Stimulated activated CD4-positive, alpha-beta T cell treated with anti-CD3 and anti-CD28 coated beads, Interleukin-1b, Interleukin-23, amount 100 ng/mL, for 48 hours (primary cell): ENCODE measurements around the gene BRICD5.

ENCODE experiments used
- DNase-seq: peaks from one replicate; pipeline ENCODE4 v3.0.0-alpha.2; 2020

Gene BRICD5

DNA sequence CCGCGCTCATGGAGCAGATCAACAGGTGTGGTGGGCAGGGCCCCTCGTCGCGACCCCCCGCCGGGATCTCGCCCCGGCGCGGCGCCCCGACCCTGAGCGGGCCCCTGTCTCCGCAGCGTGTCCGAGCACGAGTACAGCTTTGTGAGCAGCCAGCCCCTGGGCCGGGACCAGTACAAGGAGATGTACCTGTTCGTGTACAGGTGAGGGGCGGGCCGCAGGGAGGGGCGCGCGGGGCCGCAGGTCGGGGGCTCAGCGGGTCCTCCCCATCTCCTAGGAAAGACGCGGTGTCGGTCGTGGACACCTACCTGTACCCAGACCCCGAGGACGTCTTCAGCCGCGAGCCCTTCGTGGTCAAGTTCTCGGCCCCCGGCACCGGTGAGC is 26.4 kb upstream of the BRICD5 start:
- DNase-seq, result no peak

DNA sequence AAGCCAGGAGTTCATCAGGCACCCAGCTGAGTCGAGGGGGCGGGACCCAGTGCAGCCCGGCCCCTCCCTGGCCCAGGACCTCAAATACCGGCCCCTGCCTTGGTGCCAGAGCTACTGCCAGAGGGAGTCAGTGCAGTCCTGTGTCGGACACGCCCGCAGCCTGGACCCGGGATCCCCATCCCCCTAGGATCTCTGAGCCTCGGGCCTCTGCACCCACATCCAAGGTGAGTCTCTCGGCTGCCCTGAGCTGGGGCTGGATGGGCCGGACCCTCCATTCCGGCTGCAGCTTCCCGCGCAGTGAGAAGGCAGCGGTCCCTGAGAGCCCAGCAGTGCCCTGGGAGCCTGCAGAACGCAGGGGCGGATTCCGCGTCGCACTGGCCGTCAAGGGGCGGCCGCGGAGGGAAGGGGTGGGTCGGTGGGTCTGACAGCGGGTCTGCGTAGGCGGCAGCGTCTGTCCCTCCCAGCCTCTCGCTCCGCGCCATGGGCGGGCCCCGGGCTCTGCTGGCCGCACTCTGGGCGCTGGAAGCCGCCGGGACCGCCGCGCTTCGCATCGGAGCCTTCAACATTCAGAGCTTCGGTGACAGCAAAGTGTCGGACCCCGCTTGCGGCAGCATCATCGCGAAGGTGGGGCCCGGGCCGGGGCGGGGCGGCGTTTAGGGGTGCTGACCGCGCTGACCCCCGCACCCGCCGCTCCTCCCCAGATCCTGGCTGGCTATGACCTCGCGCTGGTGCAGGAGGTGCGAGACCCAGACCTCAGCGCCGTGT is 25.9 kb upstream of the BRICD5 start, which contains the start of gene DNASE1L2:
TSS of gene DNASE1L2 (plus strand) at position 108 of the 765 bp plus-strand sequence. CDS start at position 481, 373 bp downstream.
- no peak for DNase-seq

- no peak for DNase-seq
Observed at GRCh38 chr16:2235695-2236336, 25.2 kb upstream of the BRICD5 start.

- DNase-seq, result no peak
Observed at GRCh38 chr16:2235234-2235651, 24.6 kb upstream of the BRICD5 start.

- DNase-seq, result no peak
Observed at GRCh38 chr16:2234813-2235170, 24.1 kb upstream of the BRICD5 start.

- no peak for DNase-seq
Observed at GRCh38 chr16:2233872-2234812, 23.5 kb upstream of the BRICD5 start.

GRCh38 chr16:2233046-2233775 is 22.5 kb upstream of the BRICD5 start:
- DNase-seq, result no peak

- DNase-seq, result no peak
Observed at GRCh38 chr16:2232094-2232990, 21.7 kb upstream of the BRICD5 start.

DNA sequence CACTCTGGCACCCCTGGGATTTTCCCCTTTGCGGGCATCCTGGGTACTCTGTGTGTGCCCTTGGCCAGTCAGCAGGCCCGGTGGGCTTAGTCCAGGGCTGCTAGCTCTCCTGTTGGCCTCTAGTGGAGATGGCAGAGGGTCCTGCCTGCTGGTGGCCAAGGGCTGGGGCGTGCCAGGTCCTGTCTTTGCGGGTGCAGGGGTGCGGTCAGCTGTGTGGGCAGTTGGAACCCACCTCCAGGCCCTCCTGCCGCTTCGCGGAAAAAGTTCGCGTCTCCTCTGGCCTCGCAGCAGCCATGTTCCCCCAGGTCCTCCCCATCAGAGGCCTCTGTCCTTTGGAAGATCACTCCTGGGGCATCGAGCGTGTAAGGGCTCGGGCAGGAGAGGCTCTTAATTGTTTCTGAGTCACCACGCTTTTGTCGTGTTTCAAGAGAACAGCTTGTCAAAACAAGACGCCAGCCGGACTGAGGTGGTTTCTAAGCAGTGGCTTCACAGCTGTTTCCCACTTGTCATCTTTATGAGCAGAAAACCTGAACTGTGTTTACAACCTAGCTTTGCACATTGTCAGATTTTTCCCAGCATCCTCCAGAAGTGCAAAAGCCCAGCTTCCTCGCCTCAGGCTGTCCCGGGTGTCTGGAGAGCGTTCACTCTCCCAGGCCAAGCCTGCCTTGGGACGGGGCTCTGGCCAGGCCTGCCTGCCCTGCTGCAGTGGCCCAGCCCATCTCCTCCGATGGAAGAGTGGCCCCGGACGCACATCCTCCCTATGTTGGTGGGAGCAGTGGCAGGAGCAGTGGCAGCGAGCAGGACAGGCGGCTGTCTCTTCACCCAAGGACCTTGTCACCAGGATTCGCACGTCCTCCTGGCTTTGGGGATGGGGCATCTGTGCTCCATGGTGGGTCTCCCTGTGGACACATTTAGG is 20.6 kb upstream of the BRICD5 start:
- no peak for DNase-seq

GRCh38 chr16:2230376-2230775 is 19.7 kb upstream of the BRICD5 start:
- DNase-seq, result no peak

DNA sequence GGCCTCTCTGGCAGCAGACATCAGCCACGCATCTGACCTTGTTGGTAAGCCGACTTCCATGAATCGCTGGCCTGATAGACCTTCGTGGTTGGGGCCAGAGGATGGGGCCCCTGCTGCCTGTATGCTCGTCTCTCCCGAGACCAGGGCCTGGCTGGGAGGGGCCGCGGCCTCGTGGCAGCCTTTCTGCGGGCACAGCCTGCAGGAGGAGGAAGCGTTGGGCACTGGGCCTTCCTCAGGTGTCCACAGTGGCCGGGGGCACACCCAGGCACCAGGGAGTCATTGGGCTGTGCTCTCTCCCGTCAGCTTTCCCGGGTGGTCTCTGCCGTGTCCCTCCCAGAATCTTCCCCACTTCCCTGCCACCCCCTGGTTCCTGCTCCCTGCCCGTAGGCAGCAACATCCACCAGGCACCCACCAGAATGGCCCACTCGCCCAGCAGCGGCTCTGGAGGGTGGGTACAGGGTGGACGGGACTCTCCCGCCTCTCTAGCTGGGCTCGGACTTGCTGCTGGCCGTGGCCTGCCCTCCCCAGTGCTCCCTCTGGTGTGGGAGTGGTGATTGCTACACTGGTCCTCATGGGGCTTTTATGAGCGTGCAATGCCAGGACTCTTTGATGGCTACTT is 19.1 kb upstream of the BRICD5 start:
- DNase-seq, result no peak

DNA sequence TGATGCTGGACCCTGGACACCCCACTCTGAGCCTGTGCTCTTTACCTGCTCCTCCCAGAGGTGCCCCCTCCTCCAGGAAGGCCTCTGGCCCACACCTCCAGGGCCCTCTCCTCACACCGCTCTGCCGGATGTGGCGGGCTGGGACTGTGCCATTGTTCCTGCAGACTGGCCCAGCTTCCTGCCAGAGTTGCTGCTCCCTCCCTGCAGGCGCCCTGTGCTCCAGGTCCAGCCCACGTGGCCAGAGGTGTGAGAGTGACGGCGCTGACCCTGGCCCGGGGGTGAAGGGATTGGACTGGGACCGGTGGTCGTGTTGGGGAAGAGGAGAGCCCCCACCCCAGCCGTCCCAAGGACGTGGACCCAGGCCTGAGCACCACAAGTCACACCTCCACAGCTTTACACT is 18.4 kb upstream of the BRICD5 start:
- no peak for DNase-seq

GRCh38 chr16:2228161-2228824 is 17.6 kb upstream of the BRICD5 start:
- DNase-seq, result no peak

DNA sequence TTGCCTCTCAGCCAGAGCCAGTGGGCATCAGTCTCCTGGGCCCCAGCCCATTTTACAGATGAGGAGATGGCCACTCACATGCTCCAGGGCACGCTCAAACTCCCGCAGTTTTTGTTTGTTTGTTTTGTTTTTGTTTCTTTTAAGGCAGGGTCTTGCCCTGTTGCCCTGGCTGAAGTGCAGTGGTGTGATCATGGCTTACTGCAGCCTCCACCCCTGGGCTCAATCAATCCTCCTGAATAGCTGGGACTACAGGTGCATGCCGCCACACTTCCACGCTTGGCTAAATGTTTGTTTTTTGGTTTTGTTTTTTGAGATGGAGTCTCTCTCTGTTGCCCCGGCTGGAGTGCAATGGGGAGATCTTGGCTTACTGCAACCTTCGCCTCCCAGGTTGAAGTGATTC is 16.3 kb upstream of the BRICD5 start:
- DNase-seq, result no peak

- DNase-seq, result no peak
Observed at GRCh38 chr16:2226245-2226793, 15.7 kb upstream of the BRICD5 start.

DNA sequence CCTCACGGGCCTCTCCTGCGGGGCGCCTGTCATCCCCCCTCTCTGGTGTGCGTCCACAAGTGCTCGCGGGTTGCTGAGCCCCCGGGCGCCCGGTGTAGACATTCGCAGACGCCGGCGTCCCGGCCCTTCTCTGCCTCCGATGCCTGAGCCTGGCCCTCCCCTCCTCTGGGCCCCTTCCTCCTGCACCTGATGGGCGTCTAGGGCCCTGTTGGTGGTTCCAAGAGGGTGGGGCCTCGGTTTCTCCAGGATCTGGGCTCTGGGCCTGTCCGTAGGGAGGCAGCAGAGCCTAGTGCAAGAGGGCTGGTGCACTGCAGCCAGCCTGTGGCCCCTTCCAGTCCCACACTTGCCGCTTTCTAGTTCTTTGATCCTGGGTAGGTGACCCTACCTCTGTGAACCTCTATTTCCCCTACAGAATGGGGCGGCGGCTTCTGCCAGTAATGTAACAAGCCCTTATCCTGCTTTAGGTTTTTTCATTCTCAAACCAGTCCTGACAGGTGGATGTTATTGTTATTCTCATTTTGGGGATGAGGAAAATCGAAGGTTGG is 13.4 kb upstream of the BRICD5 start:
- no peak for DNase-seq

DNA sequence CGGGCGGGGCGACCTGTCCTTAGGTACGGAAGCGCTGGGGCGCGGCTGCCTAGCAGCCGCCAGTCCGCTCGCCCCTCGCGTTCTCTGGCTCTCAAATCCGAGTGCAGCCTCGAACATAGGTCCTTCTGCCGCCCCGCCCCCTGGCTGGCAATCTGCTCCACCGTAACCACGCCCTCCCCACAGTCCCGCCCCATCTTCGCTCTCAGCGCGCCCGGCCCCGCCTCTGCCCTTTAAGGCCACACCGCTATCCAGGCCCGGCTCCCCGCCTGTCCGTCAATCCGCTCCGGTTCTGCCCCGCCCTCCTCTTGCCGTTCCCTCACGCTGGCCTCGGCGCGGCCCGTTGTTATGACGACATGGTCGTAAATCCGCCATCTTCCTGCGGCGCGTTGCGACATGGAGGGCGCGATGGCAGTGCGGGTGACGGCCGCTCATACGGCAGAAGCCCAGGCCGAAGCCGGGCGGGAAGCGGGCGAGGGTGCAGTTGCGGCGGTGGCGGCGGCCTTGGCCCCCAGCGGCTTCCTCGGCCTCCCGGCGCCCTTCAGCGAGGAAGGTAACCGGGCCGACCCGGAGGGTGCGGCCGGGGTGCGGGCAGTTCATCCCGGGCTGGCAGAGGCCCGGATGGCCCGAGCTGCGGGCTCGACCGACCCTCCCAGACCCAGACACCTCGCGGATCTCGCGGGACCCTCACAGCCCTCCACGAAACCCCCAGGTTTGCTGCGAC is 12.7 kb upstream of the BRICD5 start, which contains the start of gene E4F1:
TSS of gene E4F1 (plus strand) at position 371 of the 721 bp plus-strand sequence. CDS start at position 394, 23 bp downstream.
- DNase-seq, result peak; percentile 100

- DNase-seq, result no peak
Observed at GRCh38 chr16:2216330-2216729, 5.7 kb upstream of the BRICD5 start.
